ENCODE results near the gene KRTAP23-1. TPM values are rescaled to one million over a fixed set of nuclear protein-coding genes. Genes with fewer than 3 reads are reported as not detected.

The KRTAP23-1 gene
- total RNA-seq, 1 experiment from 2014 or later = not detected

DNA sequence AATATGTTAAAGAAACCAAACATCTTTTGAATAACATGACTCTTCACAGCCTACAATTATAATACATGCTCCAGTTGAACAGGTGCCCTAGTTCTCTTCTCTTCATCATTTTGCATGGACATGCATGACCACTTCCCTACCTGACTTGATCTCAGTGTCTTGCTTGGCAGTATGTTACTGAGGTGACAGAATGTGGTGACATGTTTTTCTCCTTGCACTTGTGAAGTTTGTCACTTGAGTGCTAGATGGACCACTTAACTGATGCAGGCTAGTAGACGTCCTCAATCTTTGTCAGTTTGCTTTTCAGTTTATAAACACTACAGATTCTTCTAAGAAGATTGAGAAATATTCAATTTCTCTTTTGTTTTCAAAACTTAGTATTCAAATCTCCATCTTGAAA lies 33.8 kb upstream of the KRTAP23-1 start:
- intact Hi-C loops (cut with micrococcal nuclease; ENCODE audit: unreplicated experiment) = no loop called here
- ChIA-PET POLR2A (ENCODE audit: unreplicated experiment) (no interaction called here), CTCF (no interaction called here)
- no peaks in the 10 kb centered on the region for H3K9me3 ChIP-seq (ENCODE audit: insufficient read depth, low read depth)
- H3K27ac ChIP-seq = no peak overlapping the region
- no peaks in the 10 kb centered on the region for H3F3A ChIP-seq (ENCODE audit: insufficient read depth, low read depth)
- H3K4me2 ChIP-seq = no peak overlapping the region
- H3K4me3 ChIP-seq = no peak overlapping the region
- DNase-seq = no peak
- H3K79me2 ChIP-seq (ENCODE audit: low read depth) = no peaks in the 10 kb centered on the region
- no peaks in the 10 kb centered on the region for H3K4me1 ChIP-seq (replicated peaks; ENCODE audit: insufficient read depth)
- H3K36me3 ChIP-seq (ENCODE audit: low read depth) = no peaks in the 10 kb centered on the region
- H2AFZ ChIP-seq = no peak overlapping the region
- H3K27me3 ChIP-seq (ENCODE audit: insufficient read depth, low read depth) = no peaks in the 10 kb centered on the region
- H3K9me2 ChIP-seq (ENCODE audit: insufficient read depth) = no peaks in the 10 kb centered on the region
- TF ChIP-seq CTCF (conservative IDR thresholded peaks at IDR 0.05) = no peak
- no peak for TF ChIP-seq EZH2 (IDR thresholded peaks at IDR 0.05; ENCODE audit: low read depth)
- BruUV-seq (replicated peaks) = no TSS peak
- H4K20me1 ChIP-seq (ENCODE audit: insufficient read depth) = no peaks in the 10 kb centered on the region

GRCh38 chr21:30372139-30372770 lies 23.8 kb upstream of the KRTAP23-1 start, which contains the start of gene KRTAP13-2:
KRTAP13-2 (minus strand) TSS chr21:30372271; CDS start chr21:30372213, 58 bp downstream.
- Histone ChIP-seq H3K36me3 (ENCODE audit: low read depth) (no peaks in the 10 kb centered on the region), H4K20me1 (ENCODE audit: insufficient read depth) (no peaks in the 10 kb centered on the region), H3K4me3 (no peak within 1 kb of the TSS), H3K4me1 (replicated peaks; ENCODE audit: insufficient read depth) (no peaks in the 10 kb centered on the region), H3K9me3 (ENCODE audit: insufficient read depth, low read depth) (no peaks in the 10 kb centered on the region), H3K79me2 (ENCODE audit: low read depth) (no peaks in the 10 kb centered on the region), H3K4me2 (no peak within 1 kb of the TSS), H3F3A (ENCODE audit: insufficient read depth, low read depth) (no peaks in the 10 kb centered on the region), H3K9me2 (ENCODE audit: insufficient read depth) (no peaks in the 10 kb centered on the region), H3K27me3 (ENCODE audit: insufficient read depth, low read depth) (no peaks in the 10 kb centered on the region), H2AFZ (no peak within 1 kb of the TSS), H3K27ac (no peak within 1 kb of the TSS)
- ChIA-PET POLR2A (ENCODE audit: unreplicated experiment) (no interaction called here), CTCF (no interaction called here)
- no TSS peak for BruUV-seq (replicated peaks)
- no peak for DNase-seq
- intact Hi-C loops (cut with micrococcal nuclease; ENCODE audit: unreplicated experiment) = no loop called here
- TF ChIP-seq EZH2 (IDR thresholded peaks at IDR 0.05; ENCODE audit: low read depth) (no peak), CTCF (conservative IDR thresholded peaks at IDR 0.05) (no peak)

DNA sequence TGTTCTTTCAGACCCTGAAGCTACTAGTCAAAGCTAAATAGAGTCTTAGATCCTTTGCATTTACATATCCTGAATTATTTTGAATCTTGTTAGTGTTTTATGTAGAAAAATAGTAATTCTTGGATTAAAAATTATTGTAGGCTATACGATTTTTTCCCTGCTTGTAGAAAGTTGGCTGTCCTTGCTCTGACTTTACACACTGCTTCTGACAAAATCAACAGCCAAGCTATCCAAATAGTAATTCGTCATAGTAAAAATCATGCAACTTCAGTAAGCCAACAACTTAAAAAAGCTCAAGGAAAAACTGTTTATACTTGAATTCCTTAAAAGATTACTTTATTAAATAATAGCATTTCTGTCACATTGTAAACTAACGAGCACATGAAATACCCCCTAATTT lies 7.5 kb upstream of the KRTAP23-1 start:
- no peak overlapping the region for H3K27ac ChIP-seq
- ChIA-PET CTCF (no interaction called here), POLR2A (ENCODE audit: unreplicated experiment) (no interaction called here)
- H3K9me3 ChIP-seq (ENCODE audit: insufficient read depth, low read depth) = no peaks in the 10 kb centered on the region
- no TSS peak for BruUV-seq (replicated peaks)
- H3K27me3 ChIP-seq (ENCODE audit: insufficient read depth, low read depth) = no peaks in the 10 kb centered on the region
- no peak overlapping the region for H3K4me2 ChIP-seq
- no peaks in the 10 kb centered on the region for H3K36me3 ChIP-seq (ENCODE audit: low read depth)
- intact Hi-C loops (cut with micrococcal nuclease; ENCODE audit: unreplicated experiment) = no loop called here
- H3K9me2 ChIP-seq (ENCODE audit: insufficient read depth) = no peaks in the 10 kb centered on the region
- TF ChIP-seq EZH2 (IDR thresholded peaks at IDR 0.05; ENCODE audit: low read depth) = no peak
- TF ChIP-seq CTCF (conservative IDR thresholded peaks at IDR 0.05) = no peak
- no peak overlapping the region for H3K4me3 ChIP-seq
- H3F3A ChIP-seq (ENCODE audit: insufficient read depth, low read depth) = no peaks in the 10 kb centered on the region
- no peak for DNase-seq
- H3K4me1 ChIP-seq (replicated peaks; ENCODE audit: insufficient read depth) = no peaks in the 10 kb centered on the region
- H2AFZ ChIP-seq = no peak overlapping the region
- no peaks in the 10 kb centered on the region for H4K20me1 ChIP-seq (ENCODE audit: insufficient read depth)
- H3K79me2 ChIP-seq (ENCODE audit: low read depth) = no peaks in the 10 kb centered on the region

Measured in PC-9 (cell line).